ENCODE measurements around the gene ABHD17B. TPM values are rescaled to one million over a fixed set of nuclear protein-coding genes. Genes with fewer than 3 reads are reported as not detected.

ABHD17B gene
- total and polyA plus RNA-seq, 4 experiments from 2014 or later = 16.6 to 20.8 (median 17.5) TPM

DNA sequence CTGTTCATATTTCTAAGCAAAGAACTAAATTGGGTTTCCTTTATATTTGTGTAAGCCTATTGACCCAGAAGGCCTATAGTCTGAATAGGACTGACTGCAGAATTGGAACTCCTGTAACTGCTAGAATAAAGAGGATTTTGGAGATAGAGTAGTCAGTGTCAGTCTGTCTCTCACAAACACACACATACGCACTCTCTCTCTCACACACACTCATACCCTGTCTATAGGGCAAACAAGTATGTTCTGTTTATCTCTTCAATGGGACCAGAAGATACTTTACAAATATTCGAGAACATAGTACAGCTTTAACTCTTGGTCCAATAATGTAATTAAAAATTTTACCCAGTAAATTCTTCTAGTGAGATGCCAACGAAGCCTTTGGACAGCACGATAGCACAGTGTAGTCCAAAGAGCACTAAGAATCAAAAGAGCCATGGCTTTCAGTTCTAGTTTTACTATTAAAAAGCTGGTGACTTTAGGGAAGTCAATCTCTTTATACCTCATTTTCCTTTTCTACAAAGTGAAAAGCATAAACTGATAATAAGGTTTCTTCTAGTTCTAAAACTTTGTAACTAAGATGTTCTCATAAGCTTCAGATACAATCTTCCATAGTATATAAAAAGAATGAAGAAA lies 19.3 kb downstream of the ABHD17B start:
- no peak overlapping the region for H3K4me3 Mint-ChIP-seq
- H3K27me3 Mint-ChIP-seq = no peaks in the 10 kb centered on the region
- ChIA-PET CTCF (ENCODE audit: partially characterized antibody) (interaction anchor here (1.0 to 1.7 kb wide), 4 partner anchors 12 to 108 kb away, joined by 3 to 7 read pairs (median 4); partner anchors contain the start of genes ABHD17B and C9orf85), POLR2A (ENCODE audit: partially characterized antibody) (no interaction called here)
- H3K27me3 ChIP-seq (ENCODE audit: insufficient read depth, low read length) = no peaks in the 10 kb centered on the region
- peaks cover 32 to 45% (median 39%) of the 10 kb centered on the region in 4 donors for H3K4me1 Mint-ChIP-seq
- H3K36me3 Mint-ChIP-seq = no peaks in the 10 kb centered on the region
- H3K4me1 ChIP-seq (ENCODE audit: insufficient read depth, low read length) = peaks cover 35% of the 10 kb centered on the region
- H3K9me3 ChIP-seq (ENCODE audit: control insufficient read depth in 1 of 2, low read length in 2 of 2) = no peaks in the 10 kb centered on the region
- H3K27ac Mint-ChIP-seq = peak overlapping the region in 1 of 7 donors; percentile 73
- H3K36me3 ChIP-seq (ENCODE audit: insufficient read depth, low read length) = no peaks in the 10 kb centered on the region
- DNase-seq = no peak
- no peak overlapping the region for H3K27ac ChIP-seq (ENCODE audit: low read depth, low read length)
- H3K4me3 ChIP-seq (ENCODE audit: low read length in 2 of 2) = no peak overlapping the region
- intact Hi-C loops (cut with micrococcal nuclease) = no loop called here
- no peaks in the 10 kb centered on the region for H3K9me3 Mint-ChIP-seq

DNA sequence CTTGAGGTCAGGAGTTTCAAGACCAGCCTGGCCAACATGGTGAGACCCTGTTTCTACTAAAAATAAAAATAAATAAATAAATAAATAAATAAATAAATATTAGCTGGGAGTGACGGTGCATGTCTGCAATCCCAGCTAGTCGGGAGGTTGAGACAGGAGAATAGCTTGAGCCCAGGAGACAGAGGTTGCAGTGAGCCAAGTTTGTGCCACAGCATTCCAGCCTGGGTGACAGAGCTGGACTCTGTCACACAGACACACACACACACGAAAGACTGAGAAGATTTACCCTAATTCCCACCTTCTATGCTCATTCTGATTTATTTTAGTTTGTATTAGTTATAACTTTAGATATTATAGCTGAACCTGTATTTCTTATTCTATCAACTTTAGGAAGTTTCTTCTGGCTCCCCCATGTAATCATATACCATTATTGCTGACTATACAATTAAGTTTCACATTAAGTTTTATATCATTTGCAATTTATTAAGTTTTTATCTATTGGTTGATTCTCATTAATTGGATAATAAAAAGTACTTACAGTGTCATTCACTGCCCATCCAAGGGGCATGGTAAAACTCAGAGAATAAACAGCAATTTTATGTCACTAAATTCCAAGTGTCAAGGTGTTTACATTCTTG lies 20.8 kb downstream of the ABHD17B start:
- DNase-seq = no peak
- H3K36me3 Mint-ChIP-seq = peaks cover 0 to 2% of the 10 kb centered on the region in 2 donors
- ChIA-PET POLR2A (ENCODE audit: partially characterized antibody) (no interaction called here), CTCF (ENCODE audit: partially characterized antibody) (interaction anchor here (1.3 to 1.7 kb wide), 2 partner anchors 11 to 134 kb away, joined by 3 to 4 read pairs; no protein-coding TSS in a partner anchor)
- H3K4me1 ChIP-seq (ENCODE audit: insufficient read depth, low read length) = peaks cover 33% of the 10 kb centered on the region
- H3K4me3 ChIP-seq (ENCODE audit: low read length in 2 of 2) = no peak overlapping the region
- H3K27me3 ChIP-seq (ENCODE audit: insufficient read depth, low read length) = no peaks in the 10 kb centered on the region
- H3K27ac ChIP-seq (ENCODE audit: low read depth, low read length) = no peak overlapping the region
- intact Hi-C loops (cut with micrococcal nuclease) = no loop called here
- peaks cover 0 to 2% (median 0%) of the 10 kb centered on the region in 8 donors for H3K9me3 Mint-ChIP-seq
- no peaks in the 10 kb centered on the region for H3K36me3 ChIP-seq (ENCODE audit: insufficient read depth, low read length)
- H3K27ac Mint-ChIP-seq = no peak overlapping the region
- H3K27me3 Mint-ChIP-seq = no peaks in the 10 kb centered on the region
- H3K4me1 Mint-ChIP-seq = peaks cover 30 to 43% (median 37%) of the 10 kb centered on the region in 4 donors
- H3K4me3 Mint-ChIP-seq = no peak overlapping the region
- H3K9me3 ChIP-seq (ENCODE audit: control insufficient read depth in 1 of 2, low read length in 2 of 2) = no peaks in the 10 kb centered on the region

DNA sequence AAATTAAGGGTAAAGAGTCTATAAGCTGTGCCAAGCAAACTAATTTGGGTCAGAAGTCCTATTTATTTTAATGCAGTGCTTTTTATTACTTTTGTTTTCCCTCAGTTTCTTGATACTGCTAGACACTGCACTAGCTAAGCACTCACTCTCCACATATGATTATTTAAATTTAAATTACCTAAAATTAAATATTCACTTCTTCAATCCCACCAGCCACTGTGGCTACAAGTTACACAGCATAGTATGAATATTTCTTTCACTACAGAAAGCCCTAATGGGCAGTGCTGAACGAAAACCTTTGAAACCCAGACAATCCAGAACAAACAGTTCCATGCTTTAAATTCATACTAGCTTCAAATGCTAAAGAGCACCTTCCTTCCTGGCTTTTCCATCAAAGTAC lies 23.6 kb downstream of the ABHD17B start:
- no peak overlapping the region for H3K4me3 ChIP-seq (ENCODE audit: low read length in 2 of 2)
- ChIA-PET CTCF (ENCODE audit: partially characterized antibody) (interaction anchor here (0.9 to 1.5 kb wide), 4 partner anchors 9 to 138 kb away, joined by 3 to 5 read pairs (median 4); no protein-coding TSS in a partner anchor), POLR2A (ENCODE audit: partially characterized antibody) (interaction anchor here (1.2 to 1.7 kb wide), 2 partner anchors 9 to 24 kb away, joined by 5 to 7 read pairs; partner anchors contain the start of genes ABHD17B and C9orf85)
- Mint-ChIP-seq H3K27ac (peak overlapping the region in 1 of 7 donors; percentile 9), H3K9me3 (peaks cover 4 to 24% (median 15%) of the 10 kb centered on the region in 8 donors), H3K4me3 (no peak overlapping the region), H3K27me3 (no peaks in the 10 kb centered on the region), H3K4me1 (peaks cover 29 to 40% (median 33%) of the 10 kb centered on the region in 4 donors), H3K36me3 (peaks cover 10 to 14% of the 10 kb centered on the region in 2 donors)
- intact Hi-C loops (cut with micrococcal nuclease) = no loop called here
- no peak overlapping the region for H3K27ac ChIP-seq (ENCODE audit: low read depth, low read length)
- no peaks in the 10 kb centered on the region for H3K36me3 ChIP-seq (ENCODE audit: insufficient read depth, low read length)
- H3K9me3 ChIP-seq (ENCODE audit: control insufficient read depth in 1 of 2, low read length in 2 of 2) = peaks cover 0 to 3% of the 10 kb centered on the region in 2 donors
- peaks cover 22% of the 10 kb centered on the region for H3K4me1 ChIP-seq (ENCODE audit: insufficient read depth, low read length)
- H3K27me3 ChIP-seq (ENCODE audit: insufficient read depth, low read length) = no peaks in the 10 kb centered on the region
- no peak for DNase-seq

DNA sequence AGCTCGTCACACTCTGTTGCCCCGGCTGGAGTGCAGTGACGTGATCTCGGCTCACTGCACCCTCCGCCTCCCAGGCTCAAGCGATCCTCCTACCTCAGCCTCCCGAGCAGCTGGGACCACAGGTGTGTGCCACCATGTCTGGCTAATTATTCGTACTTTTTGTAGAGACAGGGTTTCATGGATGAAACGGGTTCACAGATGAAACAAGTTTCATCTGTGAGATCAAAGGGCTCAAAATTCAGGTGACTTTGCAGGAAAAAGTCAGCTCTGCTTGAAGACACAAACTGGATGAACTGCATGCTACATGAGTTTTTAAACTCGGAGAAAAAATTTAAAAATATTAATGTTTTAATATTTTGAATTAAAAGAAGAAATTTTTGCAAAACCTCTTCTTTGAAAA lies 24.5 kb downstream of the ABHD17B start:
- H3K4me3 Mint-ChIP-seq = peak overlapping the region in 2 of 8 donors; percentile 10 to 21
- Histone ChIP-seq H3K9me3 (ENCODE audit: control insufficient read depth in 1 of 2, low read length in 2 of 2) (peaks cover 0 to 3% of the 10 kb centered on the region in 2 donors), H3K36me3 (ENCODE audit: insufficient read depth, low read length) (no peaks in the 10 kb centered on the region), H3K27ac (ENCODE audit: low read depth, low read length) (no peak overlapping the region), H3K4me3 (ENCODE audit: low read length in 2 of 2) (no peak overlapping the region), H3K27me3 (ENCODE audit: insufficient read depth, low read length) (no peaks in the 10 kb centered on the region), H3K4me1 (ENCODE audit: insufficient read depth, low read length) (peaks cover 22% of the 10 kb centered on the region)
- peak overlapping the region in 2 of 7 donors; percentile 50 to 63 for H3K27ac Mint-ChIP-seq
- DNase-seq = no peak
- ChIA-PET POLR2A (ENCODE audit: partially characterized antibody) (interaction anchor here (1.2 to 1.7 kb wide), 2 partner anchors 10 to 25 kb away, joined by 5 to 7 read pairs; partner anchors contain the start of genes ABHD17B and C9orf85), CTCF (ENCODE audit: partially characterized antibody) (interaction anchor here (0.8 to 1.4 kb wide), 3 partner anchors 9 to 67 kb away, joined by 3 to 4 read pairs (median 4); no protein-coding TSS in a partner anchor)
- H3K9me3 Mint-ChIP-seq = peaks cover 4 to 32% (median 20%) of the 10 kb centered on the region in 8 donors
- intact Hi-C loops (cut with micrococcal nuclease) = no loop called here
- H3K4me1 Mint-ChIP-seq = peaks cover 29 to 40% (median 34%) of the 10 kb centered on the region in 4 donors
- H3K27me3 Mint-ChIP-seq = no peaks in the 10 kb centered on the region
- H3K36me3 Mint-ChIP-seq = peaks cover 15 to 18% of the 10 kb centered on the region in 2 donors

DNA sequence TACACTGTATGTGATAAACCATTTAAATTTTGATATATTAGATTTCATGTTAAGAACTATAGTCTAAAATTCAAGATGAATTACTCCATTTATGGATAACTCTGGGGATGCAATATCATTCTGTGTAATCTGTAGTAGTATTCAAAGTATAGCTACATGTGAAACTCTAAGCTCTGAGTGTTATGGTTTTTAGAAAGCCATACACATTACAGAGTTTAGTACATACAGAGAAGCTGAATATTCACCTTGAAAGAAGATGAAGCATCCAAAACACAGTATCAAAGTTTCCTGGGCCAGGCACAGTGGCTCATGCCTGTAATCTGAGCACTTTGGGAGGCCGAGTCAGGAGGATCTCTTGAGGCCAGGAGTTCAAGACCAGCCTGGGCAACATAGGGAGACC lies 25.0 kb downstream of the ABHD17B start:
- Mint-ChIP-seq H3K27ac (peak overlapping the region in 3 of 7 donors; percentile 42 to 63 (median 50)), H3K4me3 (peak overlapping the region in 1 of 8 donors; percentile 10), H3K27me3 (no peaks in the 10 kb centered on the region), H3K36me3 (peaks cover 19 to 23% of the 10 kb centered on the region in 2 donors), H3K4me1 (peaks cover 26 to 39% (median 33%) of the 10 kb centered on the region in 4 donors), H3K9me3 (peaks cover 4 to 37% (median 25%) of the 10 kb centered on the region in 8 donors)
- no peak overlapping the region for H3K27ac ChIP-seq (ENCODE audit: low read depth, low read length)
- CTCF ChIA-PET (ENCODE audit: partially characterized antibody) = interaction anchor here (0.8 to 1.4 kb wide), 3 partner anchors 10 to 67 kb away, joined by 3 to 4 read pairs (median 4); no protein-coding TSS in a partner anchor
- H3K36me3 ChIP-seq (ENCODE audit: insufficient read depth, low read length) = no peaks in the 10 kb centered on the region
- H3K9me3 ChIP-seq (ENCODE audit: control insufficient read depth in 1 of 2, low read length in 2 of 2) = peaks cover 0 to 3% of the 10 kb centered on the region in 2 donors
- H3K27me3 ChIP-seq (ENCODE audit: insufficient read depth, low read length) = no peaks in the 10 kb centered on the region
- POLR2A ChIA-PET (ENCODE audit: partially characterized antibody) = interaction anchor here (1.7 kb wide), 1 partner anchor 10 kb away, joined by 7 read pairs; no protein-coding TSS in a partner anchor
- H3K4me1 ChIP-seq (ENCODE audit: insufficient read depth, low read length) = peaks cover 22% of the 10 kb centered on the region
- H3K4me3 ChIP-seq (ENCODE audit: low read length in 2 of 2) = no peak overlapping the region
- intact Hi-C loops (cut with micrococcal nuclease) = no loop called here
- no peak for DNase-seq

DNA sequence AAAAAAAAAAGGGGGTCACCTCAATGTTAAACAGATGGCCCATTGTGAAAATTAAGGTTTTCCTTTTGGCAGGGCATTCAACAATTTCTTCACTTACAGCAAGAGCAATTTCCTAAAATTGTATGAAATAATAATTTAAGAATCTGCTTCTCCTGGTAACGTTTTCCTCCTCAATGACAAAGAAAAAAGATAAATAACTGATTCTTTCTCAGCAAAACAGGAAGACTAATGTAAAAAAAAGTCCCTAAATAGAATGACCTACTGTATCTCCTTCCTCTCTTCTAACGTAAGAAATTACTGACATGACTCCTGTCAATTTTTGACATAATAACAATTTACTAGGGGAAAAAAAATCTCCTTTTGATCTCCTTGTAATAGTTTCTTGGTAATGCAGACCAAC lies 25.5 kb downstream of the ABHD17B start:
- H3K4me3 Mint-ChIP-seq = peak overlapping the region in 1 of 8 donors; percentile 12
- intact Hi-C loops (cut with micrococcal nuclease) = loop anchor here (2.0 kb wide), 1 partner anchor 15 kb away; no protein-coding TSS in a partner anchor
- H3K27me3 Mint-ChIP-seq = no peaks in the 10 kb centered on the region
- Histone ChIP-seq H3K36me3 (ENCODE audit: insufficient read depth, low read length) (no peaks in the 10 kb centered on the region), H3K9me3 (ENCODE audit: control insufficient read depth in 1 of 2, low read length in 2 of 2) (peaks cover 0 to 3% of the 10 kb centered on the region in 2 donors), H3K27me3 (ENCODE audit: insufficient read depth, low read length) (no peaks in the 10 kb centered on the region), H3K4me1 (ENCODE audit: insufficient read depth, low read length) (peaks cover 22% of the 10 kb centered on the region), H3K27ac (ENCODE audit: low read depth, low read length) (no peak overlapping the region), H3K4me3 (ENCODE audit: low read length in 2 of 2) (no peak overlapping the region)
- H3K27ac Mint-ChIP-seq = peak overlapping the region in 3 of 7 donors; percentile 3 to 29 (median 23)
- CTCF ChIA-PET (ENCODE audit: partially characterized antibody) = interaction anchor here (0.9 kb wide), 1 partner anchor 66 kb away, joined by 4 read pairs; no protein-coding TSS in a partner anchor
- H3K9me3 Mint-ChIP-seq = peaks cover 4 to 40% (median 28%) of the 10 kb centered on the region in 8 donors
- peaks cover 26 to 35% (median 33%) of the 10 kb centered on the region in 4 donors for H3K4me1 Mint-ChIP-seq
- POLR2A ChIA-PET (ENCODE audit: partially characterized antibody) = no interaction called here
- DNase-seq = no peak
- peaks cover 21 to 26% of the 10 kb centered on the region in 2 donors for H3K36me3 Mint-ChIP-seq

All from CD4-positive, alpha-beta memory T cell (primary cell).